Adrenal gland (tissue), 5 donors: ENCODE results near the gene MTARC1.

Source experiments
- POLR2A ChIP-seq, 2 donors: fragments of 450-650 bp; IDR thresholded peaks; one replicate each; pipeline ENCODE4 v1.6.1; 2017; ENCODE audit warnings: antibody characterized with exemption in 2 of 2, mild to moderate bottlenecking in 2 of 2, moderate library complexity in 1 of 2
- TF ChIP-seq, protein P1 (sequence below), 6 experiments: fragments of 450-650 bp in 4 of 6; fragments of 200-600 bp in 2 of 6; sonication (generic) in 1 of 6; IDR thresholded peaks; 1 replicate in 5 of 6; 2 replicates in 1 of 6; pipeline versions ENCODE4 v1.5.1 to v1.8.0; 2016 to 2021; ENCODE audit warnings: antibody characterized with exemption in 6 of 6, mild to moderate bottlenecking in 2 of 6, moderate library complexity in 1 of 6
- donor health status: DM: no; HTN: no; CAD: no.

DNA sequence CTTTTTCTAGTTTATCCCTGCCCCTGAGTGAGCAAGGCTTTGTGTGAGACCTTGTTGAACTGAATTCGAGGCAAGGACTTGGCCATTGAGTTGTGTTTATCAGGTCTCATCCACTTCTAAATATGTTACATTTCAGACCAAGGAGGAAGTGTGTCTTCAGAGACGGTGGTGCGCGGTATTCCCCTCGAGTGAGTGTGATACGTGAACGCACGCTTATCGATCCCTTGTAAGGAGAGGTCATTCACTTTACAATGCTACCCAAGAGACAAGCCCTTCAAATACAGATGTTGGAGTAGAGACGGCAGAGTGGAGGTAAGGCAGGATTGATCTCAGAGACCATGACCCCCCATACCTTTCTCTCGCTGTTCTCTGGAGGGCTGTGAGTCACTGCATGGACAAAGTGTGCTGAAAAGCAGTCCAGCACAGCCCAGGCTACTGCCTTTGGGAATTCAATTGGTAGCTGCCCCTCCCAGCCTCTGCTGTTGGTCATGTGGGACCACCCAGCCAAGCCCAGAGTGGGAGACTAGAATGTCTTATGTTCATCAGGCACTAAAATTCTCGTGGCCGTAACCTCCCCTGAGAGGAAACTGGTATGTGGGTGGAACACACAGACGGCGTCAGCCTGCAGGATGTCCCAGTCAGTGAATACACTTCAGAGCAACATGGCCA is 16.3 kb upstream of the MTARC1 start:
- TF ChIP-seq POLR2A (IDR thresholded peaks at IDR 0.05), result no peak
- TF ChIP-seq, protein P1, sequence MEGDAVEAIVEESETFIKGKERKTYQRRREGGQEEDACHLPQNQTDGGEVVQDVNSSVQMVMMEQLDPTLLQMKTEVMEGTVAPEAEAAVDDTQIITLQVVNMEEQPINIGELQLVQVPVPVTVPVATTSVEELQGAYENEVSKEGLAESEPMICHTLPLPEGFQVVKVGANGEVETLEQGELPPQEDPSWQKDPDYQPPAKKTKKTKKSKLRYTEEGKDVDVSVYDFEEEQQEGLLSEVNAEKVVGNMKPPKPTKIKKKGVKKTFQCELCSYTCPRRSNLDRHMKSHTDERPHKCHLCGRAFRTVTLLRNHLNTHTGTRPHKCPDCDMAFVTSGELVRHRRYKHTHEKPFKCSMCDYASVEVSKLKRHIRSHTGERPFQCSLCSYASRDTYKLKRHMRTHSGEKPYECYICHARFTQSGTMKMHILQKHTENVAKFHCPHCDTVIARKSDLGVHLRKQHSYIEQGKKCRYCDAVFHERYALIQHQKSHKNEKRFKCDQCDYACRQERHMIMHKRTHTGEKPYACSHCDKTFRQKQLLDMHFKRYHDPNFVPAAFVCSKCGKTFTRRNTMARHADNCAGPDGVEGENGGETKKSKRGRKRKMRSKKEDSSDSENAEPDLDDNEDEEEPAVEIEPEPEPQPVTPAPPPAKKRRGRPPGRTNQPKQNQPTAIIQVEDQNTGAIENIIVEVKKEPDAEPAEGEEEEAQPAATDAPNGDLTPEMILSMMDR (IDR thresholded peaks at IDR 0.05), result no peak
